GM21737 (cell line): ENCODE results near the gene EDARADD.
"Not testable (repeated sequence)": the region's sequence is repeated elsewhere in the genome, so short reads cannot be mapped to it uniquely, and the experiment has no call there.

Experiments
- ATAC-seq: cut with Tn5 transposase; IDR thresholded peaks from one replicate; pipeline ENCODE4 v1.9.1; 2021; ENCODE audit warnings: mild to moderate bottlenecking, moderate library complexity; ENCODE audit not compliant: unreplicated experiment

Gene EDARADD

DNA sequence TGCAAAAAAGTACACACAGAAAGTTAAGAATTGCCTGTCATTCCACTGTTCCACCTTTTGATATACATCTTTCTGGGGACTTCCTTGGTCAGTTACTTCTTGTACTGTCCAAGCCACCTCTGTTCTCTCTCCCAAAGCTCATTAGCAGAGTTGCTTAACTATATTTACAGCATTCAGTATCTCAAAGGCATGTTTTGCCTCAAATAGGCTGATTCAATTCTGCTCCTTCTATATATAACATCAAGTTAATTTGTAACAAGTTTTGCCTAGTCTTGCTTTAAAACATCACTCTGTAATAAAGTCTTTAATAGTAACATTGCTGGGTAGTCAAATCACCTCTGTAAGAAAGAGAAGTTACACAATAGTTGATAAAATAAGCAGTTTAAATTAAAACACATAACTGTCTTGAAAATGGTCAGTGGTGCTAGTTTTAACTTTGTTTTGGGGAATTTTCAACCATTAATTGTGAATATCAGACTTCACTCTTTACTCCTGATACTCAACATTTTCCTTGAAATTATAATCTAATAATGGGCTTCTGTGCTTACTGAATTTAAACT is 35.7 kb downstream of the EDARADD start:
- peak; percentile 46 for ATAC-seq

DNA sequence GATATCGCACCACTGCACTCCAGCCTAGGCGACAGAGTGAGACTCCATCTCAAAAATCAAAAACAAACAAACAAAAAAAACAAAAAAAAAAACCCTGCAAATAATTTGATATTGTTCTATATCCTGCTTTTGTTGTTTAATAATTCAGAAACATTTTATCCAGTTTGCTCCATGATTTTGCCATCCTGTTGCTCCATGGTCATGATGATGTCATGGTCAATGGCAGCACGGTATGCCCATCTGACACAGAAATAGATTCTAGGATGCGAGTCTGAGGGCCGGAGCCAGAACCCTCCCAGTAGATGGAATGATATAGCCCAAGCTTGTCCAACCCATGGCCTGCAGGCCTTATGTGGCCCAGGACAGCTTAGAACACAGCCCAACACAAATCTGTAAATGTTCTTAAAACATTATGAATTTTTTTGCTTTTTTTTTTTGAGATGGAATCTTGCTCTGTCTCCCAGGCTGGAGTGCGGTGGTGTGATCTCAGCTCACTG is 39.8 kb downstream of the EDARADD start:
- no peak for ATAC-seq

DNA sequence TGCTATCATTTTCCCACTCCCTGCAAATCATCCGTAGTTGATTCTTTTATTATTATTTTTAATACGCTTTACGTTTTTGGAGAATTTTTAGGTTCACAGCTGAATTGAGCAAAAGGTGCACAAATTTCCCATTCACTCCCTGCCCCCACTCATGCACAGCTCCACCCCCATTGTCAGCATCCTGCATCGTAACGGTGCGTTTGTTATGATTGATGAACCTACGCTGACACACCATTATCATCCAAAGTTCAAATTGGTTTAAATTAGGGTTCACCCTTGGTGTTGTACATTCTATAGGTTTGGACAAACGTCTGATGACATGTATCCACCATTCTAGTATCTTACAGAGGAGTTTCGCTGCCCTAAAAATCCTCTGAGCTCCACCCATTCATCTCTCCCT is 44.5 kb downstream of the EDARADD start:
- ATAC-seq: no peak

DNA sequence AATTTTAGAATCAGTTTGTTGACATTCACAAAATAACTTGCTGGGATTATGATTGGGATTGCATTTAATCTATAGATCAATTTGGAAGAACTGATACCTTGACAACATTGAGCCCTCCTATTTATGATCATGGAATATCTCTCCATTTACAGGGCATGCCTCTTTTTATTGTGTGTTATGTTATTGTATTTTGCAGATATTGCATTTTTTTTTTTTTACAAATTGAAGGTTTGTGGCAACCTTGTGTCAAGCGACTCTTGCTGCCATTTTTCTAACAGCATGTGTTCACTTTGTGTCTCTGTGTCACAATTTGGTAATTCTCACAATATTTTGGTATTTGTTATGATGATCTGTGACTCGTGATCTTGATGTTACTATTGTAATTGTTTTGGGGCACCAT is 46.3 kb downstream of the EDARADD start:
- ATAC-seq: no peak

DNA sequence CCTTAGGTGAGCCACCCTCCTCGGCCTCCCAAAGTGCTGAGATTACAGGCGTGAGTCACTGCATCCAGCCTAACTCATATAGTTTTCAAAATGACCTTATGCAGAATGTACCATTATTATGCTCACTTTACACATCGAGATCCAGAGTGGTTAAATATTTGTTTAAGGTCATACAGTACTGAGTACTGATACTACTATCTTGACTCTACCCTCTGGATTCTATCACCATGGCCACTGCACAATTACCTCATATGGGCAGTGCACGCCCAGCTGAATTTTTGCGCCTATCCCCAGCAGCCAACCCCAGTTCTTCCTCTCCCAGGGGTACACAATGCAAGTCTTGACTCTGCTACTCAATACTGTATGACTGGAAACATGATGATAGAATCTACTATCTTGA is 56.7 kb downstream of the EDARADD start:
- ATAC-seq: no peak

DNA sequence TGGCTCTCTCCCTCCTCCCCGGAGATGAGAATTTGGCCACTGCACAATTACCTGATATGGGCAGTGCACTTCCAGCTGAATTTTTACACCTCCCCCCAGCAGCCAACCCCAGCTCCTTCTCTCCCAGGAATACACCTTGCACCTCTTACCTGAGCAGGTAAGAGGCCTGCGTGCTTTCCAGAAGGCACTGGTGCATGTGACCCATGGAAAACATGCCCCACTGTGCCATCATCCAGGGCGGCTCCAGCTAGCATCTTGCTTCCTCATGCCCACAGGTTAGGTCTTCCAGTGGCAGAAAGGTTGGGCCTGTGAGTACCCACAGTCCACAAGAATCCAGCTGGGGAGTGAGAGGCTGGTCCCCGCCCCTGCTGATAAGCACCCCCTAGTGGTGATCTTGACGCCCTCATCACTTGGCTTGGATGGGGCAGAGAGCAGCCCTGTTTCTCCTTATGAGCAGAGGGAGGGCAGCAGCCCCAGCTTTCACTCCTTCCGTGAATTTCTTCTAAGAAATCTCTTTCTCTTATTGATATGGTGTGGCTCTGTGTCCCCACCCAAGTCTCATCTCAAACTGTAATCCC is 57.8 kb downstream of the EDARADD start:
- ATAC-seq: no peak

DNA sequence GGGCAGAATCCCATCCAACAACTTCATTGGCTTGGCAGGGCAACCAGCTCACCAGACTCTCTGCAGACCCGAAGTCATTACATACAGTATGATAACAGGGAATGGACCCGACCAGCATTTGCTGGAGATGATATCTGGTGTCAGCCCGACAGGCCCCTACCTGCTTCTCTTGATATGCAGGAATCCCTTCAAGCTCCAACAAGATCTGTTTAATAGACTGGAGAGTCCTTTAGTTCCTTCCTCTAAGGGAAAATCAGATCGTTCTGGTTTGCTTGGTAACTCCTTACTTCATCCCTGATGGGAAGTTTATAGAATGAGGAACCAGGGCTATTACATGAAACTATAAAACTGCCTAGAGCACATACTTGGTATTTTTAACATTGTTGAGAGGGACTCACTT is 61.2 kb downstream of the EDARADD start:
- no peak for ATAC-seq

DNA sequence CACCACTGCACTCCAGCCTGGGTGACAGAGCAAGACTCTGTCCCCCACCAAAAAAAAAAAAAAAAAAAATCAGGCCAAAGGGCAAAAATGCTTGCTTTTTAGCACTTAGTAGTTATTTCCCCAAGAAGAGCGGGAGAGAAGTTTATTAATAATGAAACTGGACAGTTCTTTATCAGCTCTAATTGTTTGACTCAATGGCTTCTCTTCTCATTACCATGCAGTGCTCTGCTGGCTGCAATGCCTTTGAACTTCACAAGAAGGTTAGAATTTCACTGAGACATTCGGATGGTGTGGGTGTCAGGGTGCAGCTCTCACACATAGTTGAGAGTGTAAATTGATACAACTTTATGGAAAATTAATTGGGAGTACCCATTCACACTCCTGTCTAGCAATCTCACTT is 63.7 kb downstream of the EDARADD start:
- no peak for ATAC-seq

DNA sequence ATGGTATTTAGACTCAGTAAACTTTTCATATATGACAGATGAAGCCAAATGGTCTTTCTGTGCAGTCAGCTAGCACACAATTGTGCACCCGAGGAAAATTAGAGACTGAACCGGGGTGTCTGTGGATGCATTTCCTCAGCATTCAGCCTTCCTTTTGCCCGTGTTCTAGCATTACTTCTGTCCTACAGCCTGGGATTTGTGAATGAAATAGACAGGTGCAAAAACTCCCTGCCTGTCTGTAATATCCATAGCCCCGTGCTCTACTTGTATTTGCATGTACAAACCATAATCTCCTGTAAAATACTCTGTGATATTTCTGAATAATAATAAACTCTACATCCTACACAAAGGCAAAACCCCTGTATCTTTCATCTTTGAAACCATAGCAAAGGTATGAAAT is 64.9 kb downstream of the EDARADD start:
- no peak for ATAC-seq

DNA sequence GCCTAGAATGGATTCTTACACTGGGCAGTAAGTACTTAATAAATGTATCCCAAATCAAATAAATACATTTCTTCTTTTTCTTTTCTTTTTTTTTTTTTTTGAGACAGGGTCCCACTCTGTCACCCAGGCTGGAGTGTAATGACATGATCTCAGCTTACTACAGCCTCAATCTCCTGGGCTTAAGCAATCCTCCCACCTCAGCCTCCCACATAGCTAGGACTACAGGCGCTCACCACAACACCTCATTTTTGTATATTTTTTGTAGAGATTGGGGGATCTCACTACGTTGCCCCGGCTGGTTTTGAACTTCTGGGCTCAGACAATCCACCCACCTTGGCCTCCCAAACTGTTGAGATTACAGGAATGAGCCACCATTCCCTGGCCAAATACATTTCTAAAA is 66.0 kb downstream of the EDARADD start:
- ATAC-seq: no peak

DNA sequence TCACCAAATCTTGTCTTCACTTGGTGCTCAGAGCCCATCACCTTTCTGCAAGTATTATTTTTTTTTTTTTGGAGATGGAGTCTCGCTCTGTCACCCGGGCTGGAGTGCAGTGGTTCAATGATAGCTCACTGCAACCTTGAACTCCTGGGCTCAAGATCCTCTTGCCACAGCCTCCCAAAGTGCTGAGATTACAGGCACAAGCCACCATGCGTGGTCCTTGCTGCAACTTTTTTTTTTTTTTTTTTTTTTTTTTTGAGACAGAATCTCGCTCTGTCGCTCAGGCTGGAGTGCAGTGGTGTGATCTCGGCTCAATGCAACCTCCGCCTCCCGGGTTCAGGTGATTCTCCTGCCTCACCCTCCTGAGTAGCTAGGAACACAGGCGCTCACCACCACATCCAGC is 70.1 kb downstream of the EDARADD start:
- ATAC-seq: not testable (repeated sequence)

DNA sequence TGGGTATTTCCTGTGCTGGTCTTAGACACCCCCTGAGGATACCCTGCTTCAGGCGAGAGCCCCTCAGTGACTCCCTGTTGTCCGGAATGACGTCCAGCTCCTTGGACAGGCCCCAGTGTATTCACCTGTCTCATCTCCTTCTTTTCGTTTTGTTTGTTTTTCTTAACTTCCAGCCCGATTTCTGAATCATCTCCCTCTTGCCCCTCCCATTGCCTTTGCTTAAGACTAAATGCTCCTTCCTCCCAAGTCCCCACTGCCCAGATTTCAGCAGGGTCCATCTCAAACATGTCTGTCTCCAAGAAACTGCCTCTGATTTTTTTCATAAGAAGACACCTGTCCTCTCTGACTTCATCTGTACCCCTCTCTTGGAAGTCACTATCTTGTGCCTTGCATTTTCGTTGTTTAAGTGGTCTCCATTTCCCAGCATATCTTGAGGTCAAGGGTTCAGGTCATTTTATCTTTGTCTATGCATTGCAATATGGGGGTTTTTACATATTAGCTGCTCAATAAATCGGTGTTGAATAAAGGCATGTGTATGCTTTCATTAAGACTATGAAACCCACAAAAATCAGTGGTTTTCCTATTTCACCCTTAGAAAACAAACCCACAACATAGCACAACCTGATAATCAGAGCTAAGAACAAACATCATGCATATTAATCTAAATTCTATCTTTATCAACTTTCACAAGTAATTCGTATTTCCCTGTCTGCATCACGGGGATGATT is 71.3 kb downstream of the EDARADD start:
- peak; percentile 23 for ATAC-seq

DNA sequence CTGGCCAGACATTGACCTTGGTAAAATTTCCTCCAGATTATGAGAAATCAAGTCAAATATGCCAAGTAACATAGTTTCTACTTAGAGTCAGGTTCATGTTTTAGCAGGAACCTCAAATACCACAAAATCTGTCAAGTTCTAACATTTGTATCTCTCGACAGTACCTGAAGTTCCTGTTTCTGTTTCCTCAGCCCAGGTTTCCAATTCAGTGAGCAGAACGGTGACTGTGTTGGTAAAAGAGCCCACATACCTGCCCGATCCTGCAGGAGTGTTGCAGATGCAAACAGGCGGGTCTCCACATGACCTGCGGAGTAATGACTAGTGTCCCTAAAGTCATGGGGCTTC is 71.8 kb downstream of the EDARADD start:
- peak; percentile 93 for ATAC-seq

DNA sequence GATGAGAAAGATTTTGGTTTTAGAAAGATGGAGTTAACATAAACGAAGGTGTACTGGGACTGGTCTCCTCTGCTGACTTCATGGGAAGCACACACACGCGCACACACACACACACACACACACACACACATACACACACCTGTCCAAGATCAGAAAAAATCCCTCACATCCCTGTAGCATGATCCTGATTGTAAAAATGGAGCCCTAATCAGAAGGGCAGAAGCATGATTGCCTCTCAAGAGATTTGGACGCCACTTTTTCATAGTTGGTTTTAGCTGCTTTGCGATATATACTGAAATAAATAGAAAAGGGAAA is 73.2 kb downstream of the EDARADD start:
- ATAC-seq: no peak

DNA sequence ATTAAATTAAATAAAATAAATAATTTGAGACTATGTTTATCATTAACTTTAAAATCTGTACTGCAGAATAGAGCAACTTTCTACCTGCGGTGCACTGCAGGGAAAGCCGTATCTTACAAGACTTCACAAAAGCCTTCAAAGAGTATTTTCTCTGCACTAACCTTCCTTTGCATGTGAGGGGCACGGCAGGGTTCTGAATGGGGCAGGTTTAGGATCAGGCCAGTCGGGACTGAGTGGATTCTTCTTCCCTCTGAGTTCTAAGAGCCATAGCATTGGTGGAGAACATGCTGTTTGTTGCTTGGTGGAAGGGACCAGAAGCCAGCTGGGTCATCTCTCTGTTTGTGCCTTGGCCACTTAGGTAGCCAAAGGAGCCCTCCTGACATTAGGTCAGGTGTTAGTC is 74.5 kb downstream of the EDARADD start:
- ATAC-seq: no peak

DNA sequence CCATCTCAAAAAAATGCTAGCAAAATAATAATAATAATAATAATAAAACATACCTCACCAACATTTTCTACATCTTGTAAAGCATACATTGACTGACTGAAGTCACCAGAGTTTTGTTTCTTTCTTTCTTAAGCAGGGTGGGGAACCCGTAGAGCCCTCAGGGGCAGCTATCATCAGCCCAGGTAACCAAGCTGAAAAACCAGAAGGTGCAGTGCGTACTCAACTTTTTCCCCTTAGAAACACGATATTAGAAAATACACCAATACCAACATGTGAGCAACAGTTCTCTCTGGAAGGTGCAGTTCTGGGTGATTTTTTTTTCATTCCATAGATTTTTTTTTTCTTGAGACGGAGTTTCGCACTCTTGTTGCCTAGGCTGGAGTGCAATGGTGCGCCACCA is 75.4 kb downstream of the EDARADD start:
- ATAC-seq: no peak

DNA sequence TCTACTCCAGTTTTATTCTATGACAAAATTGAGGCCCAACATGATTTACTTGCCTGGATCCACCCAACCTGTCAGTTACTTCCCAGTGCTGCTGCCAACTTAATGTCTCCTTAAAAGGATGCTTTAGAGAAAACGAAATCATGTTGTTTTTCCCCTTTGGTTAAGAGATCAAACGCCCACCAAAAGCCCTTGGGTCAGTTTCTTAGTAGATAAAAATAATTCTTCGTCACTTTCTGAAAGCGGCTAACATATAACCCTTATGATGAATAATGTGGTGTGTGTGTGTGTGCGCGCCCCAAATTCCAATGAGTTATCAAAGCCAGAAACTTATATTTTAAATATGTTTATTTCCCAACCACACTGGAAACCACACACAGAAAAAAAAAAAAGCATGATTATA is 77.0 kb downstream of the EDARADD start:
- ATAC-seq: no peak

DNA sequence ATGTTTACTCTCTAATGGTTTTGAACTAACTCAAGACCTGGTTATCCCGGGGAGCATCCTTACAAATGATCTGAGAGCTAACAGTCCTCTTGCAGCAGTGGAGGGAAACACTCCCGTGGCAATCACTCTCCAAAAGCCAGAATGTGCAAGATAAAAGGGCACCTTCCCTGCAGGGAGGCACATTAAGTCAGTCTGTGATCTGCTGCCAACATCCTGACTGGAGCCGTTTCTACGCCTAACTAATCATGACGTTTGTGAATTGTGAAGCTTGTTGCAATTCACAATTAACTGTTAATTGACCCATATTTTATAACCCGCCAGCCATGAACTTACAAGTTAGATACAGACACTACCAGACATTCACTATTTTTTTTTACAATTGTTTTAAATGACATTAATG is 77.6 kb downstream of the EDARADD start:
- ATAC-seq: no peak

DNA sequence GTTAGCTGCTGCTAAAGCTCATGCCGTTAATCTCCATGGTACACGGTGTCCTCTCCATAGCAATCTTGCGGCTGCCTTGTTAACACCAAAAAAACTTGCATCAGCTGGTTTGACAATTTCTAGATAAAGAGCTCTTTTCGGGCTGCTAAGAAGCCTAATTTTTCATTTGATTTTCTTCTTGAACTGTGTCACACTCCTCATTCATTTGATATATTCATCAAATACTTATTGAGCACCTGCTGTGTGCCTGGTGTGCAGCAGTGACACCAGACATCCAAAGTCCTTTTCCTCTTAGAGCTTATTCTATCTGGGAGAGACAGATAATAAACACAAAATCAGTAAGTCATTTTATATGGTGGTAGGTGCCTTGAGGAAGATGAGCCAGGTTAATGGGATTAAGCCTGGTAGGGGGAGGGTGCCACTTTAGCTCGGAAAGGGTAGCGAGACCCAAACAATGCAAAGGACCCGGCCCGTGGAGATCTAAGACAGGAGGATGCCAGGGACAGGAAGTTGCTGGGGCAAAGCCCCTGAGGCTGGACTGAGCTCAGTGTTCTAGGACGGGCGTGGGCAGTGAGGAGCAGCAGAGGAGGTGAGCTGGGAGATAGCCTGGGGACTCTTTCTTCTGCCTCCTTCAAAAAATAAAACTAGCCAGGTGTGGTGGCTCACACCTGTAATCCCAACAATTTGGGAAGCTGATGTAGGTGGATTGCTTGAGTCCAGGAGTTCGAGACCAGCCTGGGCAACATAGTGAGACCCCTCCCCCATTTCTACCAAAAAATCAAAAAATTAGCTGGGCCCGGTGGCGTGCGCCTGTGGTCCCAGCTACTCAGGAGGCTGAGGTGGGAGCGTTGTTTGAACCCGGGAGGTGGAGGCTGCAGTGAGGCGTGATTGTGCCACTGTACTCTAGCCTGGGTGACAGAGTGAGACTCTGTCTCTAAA is 79.0 kb downstream of the EDARADD start:
- no peak for ATAC-seq

DNA sequence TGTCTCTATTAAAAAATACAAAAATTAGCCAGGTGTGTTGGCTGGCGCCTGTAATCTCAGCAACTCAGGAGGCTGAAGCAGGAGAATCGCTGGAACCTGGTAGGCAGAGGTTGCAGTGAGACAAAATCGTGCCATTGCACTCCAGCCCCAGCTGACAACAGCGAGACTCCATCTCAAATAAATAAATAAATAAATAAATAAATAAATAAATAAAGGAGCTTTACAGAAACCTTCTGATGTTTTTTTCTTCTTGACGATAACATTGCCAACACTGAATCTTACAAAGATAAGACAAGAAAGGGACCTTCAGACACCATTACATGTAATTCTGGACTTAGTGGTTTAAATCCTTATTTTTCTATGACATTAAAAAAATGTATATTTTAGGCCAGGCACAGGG is 81.9 kb downstream of the EDARADD start:
- ATAC-seq: no peak

DNA sequence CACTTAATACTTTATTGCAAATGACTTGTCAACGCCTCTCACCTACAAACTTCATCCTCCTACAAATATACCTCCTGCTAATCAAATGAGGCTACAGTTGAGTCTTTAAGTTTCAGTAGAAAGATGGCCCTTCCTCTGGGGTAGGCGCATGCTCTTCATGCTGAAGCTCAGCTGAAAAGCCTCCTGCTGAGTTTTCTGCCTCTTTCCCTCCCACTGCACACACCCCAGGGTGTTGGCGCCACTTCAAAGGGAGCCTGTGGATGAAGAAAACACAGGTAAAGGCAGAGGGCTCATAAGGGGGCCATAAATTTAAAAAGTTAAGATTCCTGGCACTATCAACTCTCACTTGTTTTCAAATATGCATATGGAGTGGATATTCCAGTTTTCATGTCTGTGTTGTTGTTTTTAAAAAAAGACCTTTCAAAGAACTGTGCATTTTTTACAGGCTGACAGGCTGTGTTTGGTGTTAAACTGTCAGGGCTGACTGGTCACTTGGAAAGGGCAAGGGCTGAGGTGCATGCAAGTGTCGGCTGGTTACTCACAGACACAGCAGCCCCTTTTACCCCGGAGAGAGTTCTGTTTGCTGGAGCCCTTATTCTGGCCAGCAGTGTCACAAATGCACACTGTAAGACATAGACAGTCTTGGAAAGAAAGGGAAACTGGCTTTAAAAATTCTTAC is 86.8 kb downstream of the EDARADD start:
- no peak for ATAC-seq
